ENCODE measurements around the gene SLC26A3.

DNA sequence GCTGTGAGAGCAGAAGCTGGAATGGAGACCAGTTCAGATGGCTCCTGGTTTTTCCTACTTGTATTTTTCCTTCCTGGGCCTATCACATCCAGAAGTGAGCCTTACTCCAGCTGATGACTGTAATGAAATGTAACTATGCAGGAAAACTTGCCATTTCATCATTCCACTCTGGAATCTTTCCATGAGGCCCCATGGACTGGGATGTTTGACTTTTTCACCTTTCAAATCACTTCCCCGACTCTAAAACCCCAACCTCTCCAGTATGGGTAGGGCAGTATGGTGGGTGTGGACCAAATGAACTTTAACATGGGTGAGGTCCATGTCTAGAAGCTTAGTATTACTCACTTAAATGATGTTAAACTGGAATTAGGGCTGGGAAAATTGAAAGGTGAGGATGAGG is 47.6 kb upstream of the SLC26A3 start:
- TF ChIP-seq, protein P1, sequence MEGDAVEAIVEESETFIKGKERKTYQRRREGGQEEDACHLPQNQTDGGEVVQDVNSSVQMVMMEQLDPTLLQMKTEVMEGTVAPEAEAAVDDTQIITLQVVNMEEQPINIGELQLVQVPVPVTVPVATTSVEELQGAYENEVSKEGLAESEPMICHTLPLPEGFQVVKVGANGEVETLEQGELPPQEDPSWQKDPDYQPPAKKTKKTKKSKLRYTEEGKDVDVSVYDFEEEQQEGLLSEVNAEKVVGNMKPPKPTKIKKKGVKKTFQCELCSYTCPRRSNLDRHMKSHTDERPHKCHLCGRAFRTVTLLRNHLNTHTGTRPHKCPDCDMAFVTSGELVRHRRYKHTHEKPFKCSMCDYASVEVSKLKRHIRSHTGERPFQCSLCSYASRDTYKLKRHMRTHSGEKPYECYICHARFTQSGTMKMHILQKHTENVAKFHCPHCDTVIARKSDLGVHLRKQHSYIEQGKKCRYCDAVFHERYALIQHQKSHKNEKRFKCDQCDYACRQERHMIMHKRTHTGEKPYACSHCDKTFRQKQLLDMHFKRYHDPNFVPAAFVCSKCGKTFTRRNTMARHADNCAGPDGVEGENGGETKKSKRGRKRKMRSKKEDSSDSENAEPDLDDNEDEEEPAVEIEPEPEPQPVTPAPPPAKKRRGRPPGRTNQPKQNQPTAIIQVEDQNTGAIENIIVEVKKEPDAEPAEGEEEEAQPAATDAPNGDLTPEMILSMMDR (IDR thresholded peaks at IDR 0.05), result no peak
- TF ChIP-seq POLR2A (IDR thresholded peaks at IDR 0.05), result no peak
